CD14-positive monocyte (primary cell): Measurements from ENCODE around the gene KANSL3. TPM values are rescaled to one million over a fixed set of nuclear protein-coding genes. Genes with fewer than 3 reads are reported as not detected.

ENCODE experiments used
- DNase-seq, 3 donors: peaks; one replicate each; pipeline ENCODE4 v3.0.0-alpha.2; 2011 to 2022
- H2AFZ ChIP-seq: 2 replicates; pipeline ENCODE4 v1.6.0; 2012; ENCODE audit warnings: mild to moderate bottlenecking, low read depth, low read length, inconsistent platforms; ENCODE audit not compliant: insufficient read depth, poor library complexity, severe bottlenecking
- H3K27ac ChIP-seq, 2 donors: 1 replicate in 1 of 2; 2 replicates in 1 of 2; pipeline ENCODE4 v1.5.1; 2012 to 2013; ENCODE audit warnings: low read length in 2 of 2, control low read depth in 1 of 2, inconsistent platforms in 1 of 2, low read depth in 1 of 2, mild to moderate bottlenecking in 1 of 2
- H3K27me3 ChIP-seq, 2 donors: one replicate each; pipeline versions ENCODE4 v1.6.0 to v1.6.1; 2011 to 2013; ENCODE audit warnings: low read length in 2 of 2; ENCODE audit not compliant: control insufficient read depth in 2 of 2, insufficient read depth in 2 of 2
- H3K36me3 ChIP-seq, 2 donors: replicated peaks in 1 of 2; 1 replicate in 1 of 2; 2 replicates in 1 of 2; pipeline versions ENCODE4 v1.5.1 to v1.6.1; 2012 to 2013; ENCODE audit warnings: low read length in 2 of 2, control low read depth in 1 of 2, inconsistent platforms in 1 of 2, mild to moderate bottlenecking in 1 of 2; ENCODE audit not compliant: insufficient read depth in 2 of 2, control insufficient read depth in 1 of 2
- H3K4me1 ChIP-seq, 2 donors: 1 replicate in 1 of 2; 2 replicates in 1 of 2; pipeline versions ENCODE4 v1.5.1 to v1.6.1; 2012 to 2013; ENCODE audit warnings: low read length in 2 of 2, control low read depth in 1 of 2, inconsistent platforms in 1 of 2, mild to moderate bottlenecking in 1 of 2, moderate library complexity in 1 of 2; ENCODE audit not compliant: insufficient read depth in 2 of 2, control insufficient read depth in 1 of 2
- H3K4me2 ChIP-seq: replicated peaks from 2 replicates; pipeline ENCODE3; 2012; ENCODE audit warnings: low read length, moderate library complexity, mild to moderate bottlenecking; ENCODE audit not compliant: poor library complexity, severe bottlenecking; ENCODE audit errors: extremely low read depth
- H3K4me3 ChIP-seq, 3 experiments: fragments of 200-600 bp in 1 of 3; sonication (generic) in 1 of 3; replicated peaks in 1 of 3; 1 replicate in 2 of 3; 2 replicates in 1 of 3; pipeline ENCODE4 v1.5.1; 2011 to 2013; ENCODE audit warnings: low read length in 3 of 3, mild to moderate bottlenecking in 3 of 3, control low read depth in 2 of 3, low read depth in 2 of 3, inconsistent platforms in 1 of 3, moderate library complexity in 1 of 3
- H3K79me2 ChIP-seq: 2 replicates; pipeline ENCODE4 v1.6.0; 2012; ENCODE audit warnings: mild to moderate bottlenecking, control low read depth, inconsistent platforms, low read length, moderate library complexity; ENCODE audit not compliant: insufficient read depth
- H3K9ac ChIP-seq: 2 replicates; pipeline ENCODE4 v1.6.0; 2017; ENCODE audit warnings: low read length, mild to moderate bottlenecking; ENCODE audit not compliant: insufficient read depth, poor library complexity, severe bottlenecking
- H3K9me3 ChIP-seq, 2 donors: replicated peaks in 1 of 2; 1 replicate in 1 of 2; 2 replicates in 1 of 2; pipeline versions ENCODE4 v1.5.1 to v1.6.1; 2012 to 2013; ENCODE audit warnings: low read length in 2 of 2, control low read depth in 1 of 2; ENCODE audit not compliant: control insufficient read depth in 1 of 2, insufficient read depth in 1 of 2
- H4K20me1 ChIP-seq: 2 replicates; pipeline ENCODE4 v1.6.0; 2012; ENCODE audit warnings: mild to moderate bottlenecking, low read length, control low read depth, moderate library complexity; ENCODE audit not compliant: insufficient read depth
- H3K27ac Mint-ChIP-seq, 7 donors: one replicate each; pipeline ENCODE4 v1.8.0; 2020; ENCODE audit warnings: mild to moderate bottlenecking in 7 of 7, mixed read lengths in 7 of 7, moderate library complexity in 6 of 7, inconsistent platforms in 2 of 7
- H3K27me3 Mint-ChIP-seq, 3 donors: one replicate each; pipeline ENCODE4 v1.8.0; 2021 to 2022; ENCODE audit warnings: low read depth in 3 of 3, mild to moderate bottlenecking in 3 of 3, mixed read lengths in 3 of 3, moderate library complexity in 3 of 3, inconsistent platforms in 1 of 3
- H3K36me3 Mint-ChIP-seq, 2 donors: one replicate each; pipeline ENCODE4 v1.8.0; 2020; ENCODE audit warnings: mixed read lengths in 2 of 2, inconsistent platforms in 1 of 2, mild to moderate bottlenecking in 1 of 2
- H3K4me1 Mint-ChIP-seq: one replicate; pipeline ENCODE4 v1.8.0; 2020; ENCODE audit warnings: mild to moderate bottlenecking, mixed read lengths
- H3K4me3 Mint-ChIP-seq, 2 donors: one replicate each; pipeline ENCODE4 v1.8.0; 2020; ENCODE audit warnings: mild to moderate bottlenecking in 2 of 2, mixed read lengths in 2 of 2, moderate library complexity in 1 of 2
- H3K9me3 Mint-ChIP-seq, 7 donors: one replicate each; pipeline ENCODE4 v1.8.0; 2020 to 2022; ENCODE audit warnings: mixed read lengths in 7 of 7, mild to moderate bottlenecking in 6 of 7, moderate library complexity in 6 of 7, inconsistent platforms in 2 of 7
- WGBS: methylation state at CpG from one replicate; pipeline ENCODE4 v1.1.5; 2013; ENCODE audit warnings: missing lambda C conversion rate; ENCODE audit not compliant: insufficient coverage; 5-methylcytosine and 5-hydroxymethylcytosine counted together
- intact Hi-C, 2 donors: fragments of 100-400 bp; cut with micrococcal nuclease; formaldehyde crosslinking; loops; one replicate each; pipeline versions ENCODE4 v1.15.0 to v1.15.1; 2023
- polyA plus RNA-seq, 3 donors: library from polyadenylated mRNA; depleted of rRNA in 1 of 3; unstranded in 2 of 3; stranded (reverse) in 1 of 3; fragments of 300-500 nt in 2 of 3; fragments of >200 nt in 1 of 3; fragmentation: Illumina TruSeq in 2 of 3; gene quantifications; 1 replicate in 2 of 3; 2 replicates in 1 of 3; pipeline ENCODE4 v1.2.3, GENCODE V29; 2012 to 2021
- TF ChIP-seq, protein P1 (sequence below): fragments of 200-600 bp; IDR thresholded peaks from one replicate; pipeline ENCODE4 v1.8.0; 2022; ENCODE audit warnings: antibody characterized with exemption, mild to moderate bottlenecking

KANSL3 gene
- polyA plus RNA-seq, 3 donors = 2.5 to 25.3 (median 7.2) TPM

DNA sequence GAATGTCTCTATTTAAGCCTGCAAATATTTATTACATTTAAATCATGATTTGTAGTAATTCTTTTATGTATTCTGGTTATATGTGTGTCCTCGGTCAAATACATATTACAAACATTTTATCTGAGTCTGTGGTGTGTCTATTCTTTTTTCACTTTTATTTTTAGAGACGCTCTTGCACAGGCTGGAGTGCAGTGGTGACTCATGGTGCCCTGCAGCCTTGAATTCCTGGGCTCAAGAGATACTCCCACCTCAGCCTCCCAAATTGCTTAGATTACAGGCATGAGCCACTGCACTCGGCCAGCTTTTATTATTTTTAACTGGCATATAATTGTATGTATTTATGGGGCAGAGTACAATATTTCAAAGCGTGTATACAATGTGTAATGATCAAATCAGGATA lies 54.1 kb downstream of the KANSL3 start:
- Mint-ChIP-seq H3K27me3 (peaks cover 0 to 1% (median 0%) of the 10 kb centered on the region in 3 donors), H3K36me3 (peaks cover 17 to 20% of the 10 kb centered on the region in 2 donors), H3K4me1 (no peaks in the 10 kb centered on the region), H3K27ac (no peak overlapping the region), H3K9me3 (peaks cover 0 to 2% (median 0%) of the 10 kb centered on the region in 7 donors), H3K4me3 (no peak overlapping the region)
- no peak for DNase-seq
- TF ChIP-seq, protein P1, sequence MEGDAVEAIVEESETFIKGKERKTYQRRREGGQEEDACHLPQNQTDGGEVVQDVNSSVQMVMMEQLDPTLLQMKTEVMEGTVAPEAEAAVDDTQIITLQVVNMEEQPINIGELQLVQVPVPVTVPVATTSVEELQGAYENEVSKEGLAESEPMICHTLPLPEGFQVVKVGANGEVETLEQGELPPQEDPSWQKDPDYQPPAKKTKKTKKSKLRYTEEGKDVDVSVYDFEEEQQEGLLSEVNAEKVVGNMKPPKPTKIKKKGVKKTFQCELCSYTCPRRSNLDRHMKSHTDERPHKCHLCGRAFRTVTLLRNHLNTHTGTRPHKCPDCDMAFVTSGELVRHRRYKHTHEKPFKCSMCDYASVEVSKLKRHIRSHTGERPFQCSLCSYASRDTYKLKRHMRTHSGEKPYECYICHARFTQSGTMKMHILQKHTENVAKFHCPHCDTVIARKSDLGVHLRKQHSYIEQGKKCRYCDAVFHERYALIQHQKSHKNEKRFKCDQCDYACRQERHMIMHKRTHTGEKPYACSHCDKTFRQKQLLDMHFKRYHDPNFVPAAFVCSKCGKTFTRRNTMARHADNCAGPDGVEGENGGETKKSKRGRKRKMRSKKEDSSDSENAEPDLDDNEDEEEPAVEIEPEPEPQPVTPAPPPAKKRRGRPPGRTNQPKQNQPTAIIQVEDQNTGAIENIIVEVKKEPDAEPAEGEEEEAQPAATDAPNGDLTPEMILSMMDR = no peak
- Histone ChIP-seq H3K4me3 (no peak overlapping the region), H2AFZ (no peak overlapping the region), H3K27ac (no peak overlapping the region), H3K36me3 (peaks cover 0 to 18% of the 10 kb centered on the region in 2 donors), H3K9ac (no peak overlapping the region), H3K9me3 (no peaks in the 10 kb centered on the region), H3K79me2 (no peaks in the 10 kb centered on the region), H3K27me3 (no peaks in the 10 kb centered on the region), H3K4me1 (no peaks in the 10 kb centered on the region), H4K20me1 (no peaks in the 10 kb centered on the region), H3K4me2 (no peak overlapping the region)
- 80% methylated on average over 1 of the region's 4 CpGs for WGBS
- intact Hi-C loops = no loop called here

DNA sequence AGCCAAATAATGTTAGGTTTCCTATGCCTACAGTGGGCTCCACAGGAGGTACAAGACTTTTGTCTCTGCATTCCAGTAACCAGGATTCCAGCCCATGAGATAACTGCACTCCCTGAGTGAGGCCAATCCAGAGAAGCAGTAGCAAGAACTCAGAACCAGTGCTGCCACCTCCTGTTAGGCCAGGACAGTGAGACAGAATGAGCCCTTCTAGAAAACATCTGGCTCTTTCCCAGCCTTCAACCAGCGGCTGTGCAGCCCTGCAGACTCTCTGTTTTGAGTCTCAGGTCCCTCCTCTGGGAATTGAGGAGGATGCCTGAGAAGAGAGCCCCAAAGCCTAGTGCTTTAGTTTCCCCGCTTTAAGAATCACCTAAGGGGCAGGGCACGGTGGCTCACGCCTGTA lies 57.3 kb downstream of the KANSL3 start:
- peaks cover 0 to 8% of the 10 kb centered on the region in 2 donors for H3K36me3 ChIP-seq
- H3K9ac ChIP-seq = no peak overlapping the region
- no peaks in the 10 kb centered on the region for H3K9me3 ChIP-seq
- TF ChIP-seq, protein P1 = no peak
- no peak for DNase-seq
- Mint-ChIP-seq H3K9me3 (peaks cover 0 to 1% (median 0%) of the 10 kb centered on the region in 7 donors), H3K4me3 (no peak overlapping the region), H3K36me3 (peaks cover 13 to 14% of the 10 kb centered on the region in 2 donors), H3K4me1 (no peaks in the 10 kb centered on the region), H3K27ac (no peak overlapping the region), H3K27me3 (peaks cover 0 to 1% (median 1%) of the 10 kb centered on the region in 3 donors)
- no peaks in the 10 kb centered on the region for H4K20me1 ChIP-seq
- H3K4me3 ChIP-seq = no peak overlapping the region
- 100% methylated on average over 3 of the region's 4 CpGs for WGBS
- no peak overlapping the region for H3K4me2 ChIP-seq
- intact Hi-C loops = no loop called here
- H3K79me2 ChIP-seq = no peaks in the 10 kb centered on the region
- no peaks in the 10 kb centered on the region for H3K4me1 ChIP-seq
- no peaks in the 10 kb centered on the region for H3K27me3 ChIP-seq
- no peak overlapping the region for H2AFZ ChIP-seq
- H3K27ac ChIP-seq = no peak overlapping the region
